NCI-H2107 treated with DMSO at 0.1 percent for 48 hours (cell line): ENCODE data around the gene SLC16A3.
"Not testable (repeated sequence)": the region's sequence is repeated elsewhere in the genome, so short reads cannot be mapped to it uniquely, and the experiment has no call there.

Experiments used
- DNase-seq: peaks from one replicate; lab custom pipeline; 2025; ENCODE audit not compliant: unreplicated experiment; lab: John Stamatoyannopoulos, UW

SLC16A3 gene

GRCh38 chr17:82203920-82204319 is 24.9 kb upstream of the SLC16A3 start:
- no peak for DNase-seq

GRCh38 chr17:82204831-82205719 is 23.8 kb upstream of the SLC16A3 start:
- DNase-seq, result peak; percentile 75

GRCh38 chr17:82205720-82206508 is 22.9 kb upstream of the SLC16A3 start:
- DNase-seq, result peak; percentile 77

GRCh38 chr17:82210655-82211054 is 18.2 kb upstream of the SLC16A3 start:
- DNase-seq, result not testable (repeated sequence)

- no peak for DNase-seq
Observed at GRCh38 chr17:82212331-82213250, 16.3 kb upstream of the SLC16A3 start, which contains the start of gene CCDC57. CCDC57 (minus strand) TSS chr17:82212842; CDS start chr17:82201944, 10,898 bp downstream.

- DNase-seq, result no peak
Observed at GRCh38 chr17:82213251-82214011, 15.4 kb upstream of the SLC16A3 start.

GRCh38 chr17:82214012-82214628 is 14.7 kb upstream of the SLC16A3 start:
- no peak for DNase-seq

GRCh38 chr17:82215095-82215971 is 13.5 kb upstream of the SLC16A3 start:
- no peak for DNase-seq

- DNase-seq, result no peak
Observed at GRCh38 chr17:82215972-82216300, 12.9 kb upstream of the SLC16A3 start.

- DNase-seq, result no peak
Observed at GRCh38 chr17:82216301-82217119, 12.3 kb upstream of the SLC16A3 start.

GRCh38 chr17:82217120-82217529 is 11.7 kb upstream of the SLC16A3 start:
- no peak for DNase-seq

GRCh38 chr17:82217530-82218204 is 11.2 kb upstream of the SLC16A3 start:
- DNase-seq, result no peak

- DNase-seq, result no peak
Observed at GRCh38 chr17:82218349-82219075, 10.3 kb upstream of the SLC16A3 start.

- DNase-seq, result no peak
Observed at GRCh38 chr17:82219083-82219482, 9.8 kb upstream of the SLC16A3 start.

- DNase-seq, result no peak
Observed at GRCh38 chr17:82219753-82220709, 8.8 kb upstream of the SLC16A3 start.
